GM12878 (cell line): ENCODE results near the gene CITED2. TPM values are rescaled to one million over a fixed set of nuclear protein-coding genes. Genes with fewer than 3 reads are reported as not detected.

Experiments
- ATAC-seq: fragments of 200-7000 bp; cut with Tn5 transposase; 3 replicates; pipeline ENCODE4 v1.9.1; 2020; ENCODE audit warnings: mild to moderate bottlenecking, moderate library complexity
- BruUV-seq: library from RNA; stranded (reverse); fragments of 400-500 nt; replicated peaks from 2 replicates; lab custom pipeline; 2021; lab: Mats Ljungman, UMichigan
- CTCF ChIA-PET: fragments of 300-600 bp; sonication (Branson Sonifier 250); formaldehyde crosslinking; extraction: SDS; loops from one replicate; lab custom pipeline; 2021; ENCODE audit warnings: inconsistent platforms; lab: Yijun Ruan, JAX
- POLR2A ChIA-PET: fragments of 350-600 bp; formaldehyde crosslinking; extraction: SDS; loops from one replicate; lab custom pipeline; 2021; ENCODE audit warnings: inconsistent platforms; lab: Charles Lee
- RAD21 ChIA-PET: fragments of 300-600 bp; sonication (Branson Sonifier 250); formaldehyde crosslinking; loops from one replicate; lab custom pipeline; 2023; ENCODE audit warnings: antibody characterized with exemption; ENCODE audit not compliant: unreplicated experiment; lab: Charles Lee
- SMC1A ChIA-PET: fragments of 300-600 bp; sonication (Branson Sonifier 250); formaldehyde crosslinking; loops from one replicate; lab custom pipeline; 2023; ENCODE audit not compliant: unreplicated experiment, uncharacterized antibody; lab: Charles Lee
- DNase-seq: peaks from one replicate; pipeline ENCODE4 v3.0.0-alpha.2; 2011; ENCODE audit warnings: low read depth, low spot score
- FAIRE-seq: peaks from 3 replicates; lab custom pipeline; 2011; peaks lifted over from hg19 to GRCh38; lab: Jason Lieb, UNC
- H2AFZ ChIP-seq: 2 replicates; pipeline ENCODE4 v1.6.0; 2011; ENCODE audit warnings: low read depth, low read length, control low read depth; ENCODE audit not compliant: control insufficient read depth
- H3K27ac ChIP-seq: 2 replicates; pipeline ENCODE4 v1.5.1; 2011; ENCODE audit warnings: control low read depth; ENCODE audit not compliant: control insufficient read depth, insufficient read depth
- H3K27me3 ChIP-seq, 2 experiments: replicated peaks in 1 of 2; 2 replicates each; pipeline versions ENCODE4 v1.6.0 to v1.6.1; 2011; ENCODE audit warnings: low read length in 1 of 2; ENCODE audit not compliant: control insufficient read depth in 2 of 2, insufficient read depth in 2 of 2
- H3K36me3 ChIP-seq, 2 experiments: 2 replicates each; pipeline ENCODE4 v1.5.1; 2011; ENCODE audit warnings: low read length in 1 of 2; ENCODE audit not compliant: control insufficient read depth in 2 of 2, insufficient read depth in 2 of 2
- H3K4me1 ChIP-seq: 2 replicates; pipeline ENCODE4 v1.6.1; 2011; ENCODE audit warnings: mild to moderate bottlenecking, low read length, moderate library complexity, mixed read lengths; ENCODE audit not compliant: control insufficient read depth, insufficient read depth
- H3K4me2 ChIP-seq: 2 replicates; pipeline ENCODE4 v1.6.0; 2011; ENCODE audit warnings: control low read depth; ENCODE audit not compliant: control insufficient read depth, insufficient read depth
- H3K4me3 ChIP-seq: fragments of 200-600 bp; sonication (generic); 2 replicates; pipeline ENCODE4 v1.5.1; 2016
- H3K79me2 ChIP-seq: 2 replicates; pipeline ENCODE4 v1.6.0; 2011; ENCODE audit warnings: low read length; ENCODE audit not compliant: control insufficient read depth, insufficient read depth
- H3K9ac ChIP-seq: 2 replicates; pipeline ENCODE4 v1.8.0; 2011; ENCODE audit warnings: low read length, control low read depth, mixed read lengths; ENCODE audit not compliant: control insufficient read depth, insufficient read depth
- H3K9me3 ChIP-seq: replicated peaks from 3 replicates; pipeline ENCODE4 v1.5.1; 2011; ENCODE audit warnings: mild to moderate bottlenecking, low read length; ENCODE audit not compliant: control insufficient read depth, insufficient read depth
- H4K20me1 ChIP-seq: 2 replicates; pipeline ENCODE4 v1.6.0; 2011; ENCODE audit not compliant: control insufficient read depth, insufficient read depth
- ASH2L ChIP-seq: fragments of 300-600, 200-600 bp; sonication (generic); IDR thresholded peaks from 2 replicates; pipeline ENCODE4 v1.6.1; 2017; ENCODE audit warnings: low read depth, mild to moderate bottlenecking, borderline replicate concordance
- BHLHE40 ChIP-seq, 2 experiments: fragments of 450-650 bp in 1 of 2; IDR thresholded peaks; 2 replicates each; pipeline ENCODE4 v1.6.1; 2011 to 2017; ENCODE audit warnings: low read depth in 2 of 2, borderline replicate concordance in 1 of 2, improper control_type of control experiment in 1 of 2, low read length in 1 of 2, mild to moderate bottlenecking in 1 of 2
- BRCA1 ChIP-seq: IDR thresholded peaks from 2 replicates; pipeline ENCODE4 v1.6.1; 2011; ENCODE audit warnings: low read depth, low read length, improper control_type of control experiment
- DPF2 ChIP-seq: fragments of 450-650 bp; IDR thresholded peaks from 2 replicates; pipeline ENCODE4 v1.6.1; 2017; ENCODE audit warnings: mild to moderate bottlenecking
- EP300 ChIP-seq, 2 experiments: fragments of 150-350 bp in 1 of 2; IDR thresholded peaks; 2 replicates each; pipeline ENCODE4 v1.6.1; 2011 to 2012; ENCODE audit warnings: low read depth in 2 of 2, low read length in 2 of 2, borderline replicate concordance in 1 of 2, improper control_type of control experiment in 1 of 2, inconsistent platforms in 1 of 2; ENCODE audit not compliant: control insufficient read depth in 1 of 2
- IRF4 ChIP-seq: IDR thresholded peaks from 2 replicates; pipeline ENCODE4 v1.6.1; 2011; ENCODE audit warnings: low read depth, low read length
- NBN ChIP-seq: fragments of 450-650 bp; IDR thresholded peaks from 2 replicates; pipeline ENCODE4 v1.6.1; 2016
- NFYB ChIP-seq: IDR thresholded peaks from 2 replicates; pipeline ENCODE4 v1.6.1; 2011; ENCODE audit warnings: low read depth, mild to moderate bottlenecking, low read length, improper control_type of control experiment, moderate library complexity; ENCODE audit not compliant: insufficient read depth
- NR2F1 ChIP-seq: fragments of 450-650 bp; conservative IDR thresholded peaks from 2 replicates; pipeline ENCODE4 v1.6.1; 2017; ENCODE audit warnings: mild to moderate bottlenecking
- PML ChIP-seq: IDR thresholded peaks from 2 replicates; pipeline ENCODE4 v1.6.1; 2012; ENCODE audit warnings: low read length, inconsistent platforms
- RELA ChIP-seq: fragments of 450-650 bp; IDR thresholded peaks from 2 replicates; pipeline ENCODE4 v1.8.0; 2014; ENCODE audit warnings: borderline replicate concordance; ENCODE audit not compliant: partially characterized antibody
- RUNX3 ChIP-seq: IDR thresholded peaks from 2 replicates; pipeline ENCODE4 v1.6.1; 2012; ENCODE audit warnings: low read length, inconsistent platforms
- SREBF1 ChIP-seq: IDR thresholded peaks from 2 replicates; pipeline ENCODE4 v1.6.1; 2012; ENCODE audit warnings: mild to moderate bottlenecking, low read length
- STAT3 ChIP-seq: IDR thresholded peaks from 2 replicates; pipeline ENCODE4 v1.6.1; 2011; ENCODE audit warnings: low read depth, low read length, improper control_type of control experiment
- YBX1 ChIP-seq: fragments of 450-650 bp; IDR thresholded peaks from 2 replicates; pipeline ENCODE4 v1.6.1; 2016; ENCODE audit warnings: antibody characterized with exemption
- ZNF384 ChIP-seq: IDR thresholded peaks from 2 replicates; pipeline ENCODE4 v1.6.1; 2012; ENCODE audit warnings: low read depth, mild to moderate bottlenecking, low read length, improper control_type of control experiment, borderline replicate concordance
- WGBS: methylation state at CpG from one replicate; pipeline ENCODE4 v1.1.6; 2016; ENCODE audit warnings: low lambda C conversion rate; ENCODE audit not compliant: insufficient replicate concordance, insufficient coverage; ENCODE audit errors: missing lambda C conversion rate; 5-methylcytosine and 5-hydroxymethylcytosine counted together
- in situ Hi-C: fragments of 300-500 bp; cut with MboI; formaldehyde crosslinking; loops from 9 replicates; pipeline ENCODE4 v1.14.3; 2018; ENCODE audit warnings: mixed read lengths
- intact Hi-C: fragments of 100-400 bp; cut with micrococcal nuclease; formaldehyde crosslinking; loops from one replicate; pipeline ENCODE4 v1.14.2; 2022; ENCODE audit not compliant: unreplicated experiment
- polyA plus RNA-seq, 11 experiments: library from polyadenylated mRNA; depleted of rRNA in 4 of 11; unstranded in 6 of 11; stranded (reverse) in 5 of 11; fragments of >200 nt; fragmentation: Nextera tagmentation in 4 of 11; fragmentation: Illumina TruSeq in 1 of 11; extraction: Ambion mirVana in 4 of 11; extraction: Trizol in 1 of 11; gene quantifications; 1 replicate in 1 of 11; 2 replicates in 10 of 11; pipeline versions ENCODE4 v1.2.1 to v1.2.3, GENCODE V29; 2011 to 2016; ENCODE audit warnings: inconsistent platforms in 2 of 11, missing spikeins in 2 of 11, low read depth in 1 of 11
- total RNA-seq, 4 experiments: library from RNA; depleted of rRNA in 3 of 4; stranded (reverse); fragments of >200 nt in 3 of 4; fragmentation: Illumina TruSeq in 1 of 4; extraction: Trizol in 1 of 4; gene quantifications; 2 replicates each; pipeline versions ENCODE4 v1.2.1 to v1.2.3, GENCODE V29; 2013 to 2021
- TF ChIP-seq, protein P1 (sequence below): fragments of 450-650 bp; formaldehyde crosslinking; IDR thresholded peaks from 2 replicates; pipeline ENCODE4 v1.5.0; 2022; ENCODE audit warnings: mild to moderate bottlenecking, missing genetic modification characterization
- TF ChIP-seq, protein P2 (sequence below): fragments of 450-650 bp; IDR thresholded peaks from 2 replicates; pipeline ENCODE4 v1.6.1; 2018; ENCODE audit warnings: borderline replicate concordance, mild to moderate bottlenecking; ENCODE audit not compliant: partially characterized antibody

The CITED2 gene
- total and polyA plus RNA-seq, 10 of the 15 experiments (the other 5 are each of a cell fraction or from before 2014, with no cell fraction given), result 0.08 to 20.0 (median 7.3) TPM

DNA sequence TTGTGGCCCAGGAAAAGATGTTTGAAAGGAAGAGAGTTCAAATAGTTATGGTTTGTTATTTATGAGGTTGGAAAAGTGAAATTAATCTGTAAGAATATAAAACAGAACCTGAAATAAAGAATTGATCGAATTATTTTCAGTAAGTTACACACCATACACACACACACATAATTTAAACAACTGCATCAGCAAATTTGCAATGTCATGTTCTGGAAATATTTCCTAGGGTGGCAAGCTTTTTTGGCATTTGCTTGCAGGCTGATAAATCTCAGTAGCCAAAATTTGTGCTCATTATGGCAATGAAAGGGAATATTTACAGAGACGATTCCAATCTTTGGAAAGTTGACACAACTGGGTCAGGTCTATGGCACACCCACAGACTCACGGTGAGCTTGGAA is 9.5 kb downstream of the CITED2 start:
- intact Hi-C loops, result loop anchor here (1.0 to 10.0 kb wide), 6 partner anchors 74 to 549 kb away; partner anchors contain the start of gene TXLNB
- no peak for FAIRE-seq

More for the DNA sequence above, 9.5 kb downstream of the CITED2 start:
- Histone ChIP-seq H3K27me3 (no peaks in the 10 kb centered on the region), H3K79me2 (no peaks in the 10 kb centered on the region), H3K27ac (no peak overlapping the region), H2AFZ (no peak overlapping the region), H3K9me3 (no peaks in the 10 kb centered on the region), H3K36me3 (no peaks in the 10 kb centered on the region), H3K4me3 (no peak overlapping the region), H3K9ac (no peak overlapping the region), H3K4me2 (no peak overlapping the region), H4K20me1 (no peaks in the 10 kb centered on the region), H3K4me1 (0 out of 2 replicates have a peak, but pooled peaks cover under 1% of the 10 kb centered on the region)
- ChIA-PET RAD21 (interaction anchor here (0.5 to 3.3 kb wide), 49 partner anchors 9 to 818 kb away, joined by 3 to 245 read pairs (median 4); partner anchors contain the start of genes CCDC28A, CITED2 and TXLNB), CTCF (interaction anchor here (0.6 to 4.9 kb wide), 65 partner anchors 8 to 1249 kb away, joined by 3 to 254 read pairs (median 4); partner anchors contain the start of genes CITED2 and TXLNB), POLR2A (interaction anchor here (1.0 kb wide), 1 partner anchor 145 kb away, joined by 8 read pairs; no protein-coding TSS in a partner anchor), SMC1A (interaction anchor here (0.6 to 3.4 kb wide), 62 partner anchors 9 to 1535 kb away, joined by 3 to 236 read pairs (median 4); partner anchors contain the start of genes CITED2, HECA, REPS1 and TXLNB)
- BruUV-seq, result no TSS peak
- ATAC-seq (no peak), DNase-seq (no peak)
- WGBS, result 41% methylated on average over 3 of the region's 3 CpGs
- in situ Hi-C loops, result loop anchor here (5.0 kb wide), 3 partner anchors 138 to 548 kb away; no protein-coding TSS in a partner anchor
- TF ChIP-seq BRCA1, result no peak
- TF ChIP-seq DPF2, result no peak
- TF ChIP-seq IRF4, result no peak
- TF ChIP-seq RELA, result no peak
- no peak for TF ChIP-seq YBX1
- no peak for TF ChIP-seq NR2F1
- no peak for TF ChIP-seq NFYB
- TF ChIP-seq PML, result no peak
- TF ChIP-seq EP300 (IDR thresholded peaks at IDR 0.05; ENCODE audit: borderline replicate concordance in 1 of 2, control insufficient read depth in 1 of 2, low read depth in 2 of 2, low read length in 2 of 2), result no peak
- no peak for TF ChIP-seq STAT3
- no peak for TF ChIP-seq NBN
- TF ChIP-seq, protein P1, sequence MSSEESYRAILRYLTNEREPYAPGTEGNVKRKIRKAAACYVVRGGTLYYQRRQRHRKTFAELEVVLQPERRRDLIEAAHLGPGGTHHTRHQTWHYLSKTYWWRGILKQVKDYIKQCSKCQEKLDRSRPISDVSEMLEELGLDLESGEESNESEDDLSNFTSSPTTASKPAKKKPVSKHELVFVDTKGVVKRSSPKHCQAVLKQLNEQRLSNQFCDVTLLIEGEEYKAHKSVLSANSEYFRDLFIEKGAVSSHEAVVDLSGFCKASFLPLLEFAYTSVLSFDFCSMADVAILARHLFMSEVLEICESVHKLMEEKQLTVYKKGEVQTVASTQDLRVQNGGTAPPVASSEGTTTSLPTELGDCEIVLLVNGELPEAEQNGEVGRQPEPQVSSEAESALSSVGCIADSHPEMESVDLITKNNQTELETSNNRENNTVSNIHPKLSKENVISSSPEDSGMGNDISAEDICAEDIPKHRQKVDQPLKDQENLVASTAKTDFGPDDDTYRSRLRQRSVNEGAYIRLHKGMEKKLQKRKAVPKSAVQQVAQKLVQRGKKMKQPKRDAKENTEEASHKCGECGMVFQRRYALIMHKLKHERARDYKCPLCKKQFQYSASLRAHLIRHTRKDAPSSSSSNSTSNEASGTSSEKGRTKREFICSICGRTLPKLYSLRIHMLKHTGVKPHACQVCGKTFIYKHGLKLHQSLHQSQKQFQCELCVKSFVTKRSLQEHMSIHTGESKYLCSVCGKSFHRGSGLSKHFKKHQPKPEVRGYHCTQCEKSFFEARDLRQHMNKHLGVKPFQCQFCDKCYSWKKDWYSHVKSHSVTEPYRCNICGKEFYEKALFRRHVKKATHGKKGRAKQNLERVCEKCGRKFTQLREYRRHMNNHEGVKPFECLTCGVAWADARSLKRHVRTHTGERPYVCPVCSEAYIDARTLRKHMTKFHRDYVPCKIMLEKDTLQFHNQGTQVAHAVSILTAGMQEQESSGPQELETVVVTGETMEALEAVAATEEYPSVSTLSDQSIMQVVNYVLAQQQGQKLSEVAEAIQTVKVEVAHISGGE (CRISPR knock-in tag), result no peak
- TF ChIP-seq RUNX3, result no peak
- no peak for TF ChIP-seq SREBF1
- TF ChIP-seq ZNF384, result no peak
- TF ChIP-seq ASH2L, result no peak
- TF ChIP-seq, protein P2, sequence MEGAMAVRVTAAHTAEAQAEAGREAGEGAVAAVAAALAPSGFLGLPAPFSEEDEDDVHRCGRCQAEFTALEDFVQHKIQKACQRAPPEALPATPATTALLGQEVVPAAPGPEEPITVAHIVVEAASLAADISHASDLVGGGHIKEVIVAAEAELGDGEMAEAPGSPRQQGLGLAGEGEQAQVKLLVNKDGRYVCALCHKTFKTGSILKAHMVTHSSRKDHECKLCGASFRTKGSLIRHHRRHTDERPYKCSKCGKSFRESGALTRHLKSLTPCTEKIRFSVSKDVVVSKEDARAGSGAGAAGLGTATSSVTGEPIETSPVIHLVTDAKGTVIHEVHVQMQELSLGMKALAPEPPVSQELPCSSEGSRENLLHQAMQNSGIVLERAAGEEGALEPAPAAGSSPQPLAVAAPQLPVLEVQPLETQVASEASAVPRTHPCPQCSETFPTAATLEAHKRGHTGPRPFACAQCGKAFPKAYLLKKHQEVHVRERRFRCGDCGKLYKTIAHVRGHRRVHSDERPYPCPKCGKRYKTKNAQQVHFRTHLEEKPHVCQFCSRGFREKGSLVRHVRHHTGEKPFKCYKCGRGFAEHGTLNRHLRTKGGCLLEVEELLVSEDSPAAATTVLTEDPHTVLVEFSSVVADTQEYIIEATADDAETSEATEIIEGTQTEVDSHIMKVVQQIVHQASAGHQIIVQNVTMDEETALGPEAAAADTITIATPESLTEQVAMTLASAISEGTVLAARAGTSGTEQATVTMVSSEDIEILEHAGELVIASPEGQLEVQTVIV, result no peak
- no peak for TF ChIP-seq BHLHE40 (IDR thresholded peaks at IDR 0.05; ENCODE audit: borderline replicate concordance in 1 of 2, low read depth in 2 of 2, low read length in 1 of 2)
